ENCODE measurements around the gene NCKAP5L.

GRCh38 chr12:49748306-49748705, 79.9 kb downstream of the NCKAP5L start:
- no peak for TF ChIP-seq HCFC1 (IDR thresholded peaks at IDR 0.05; ENCODE audit: low read depth, low read length)
- no peak for TF ChIP-seq NFYB (IDR thresholded peaks at IDR 0.05; ENCODE audit: extremely low read depth, insufficient read length)
- no peak for TF ChIP-seq CBFA2T3 (IDR thresholded peaks at IDR 0.05)
- no peak for TF ChIP-seq HDAC2 (IDR thresholded peaks at IDR 0.05)

All from K562 (cell line).